HEK293 (cell line): ENCODE results near the gene C21orf58.

Source experiments
- HOXC10 ChIP-seq: sonication (generic); formaldehyde crosslinking; IDR thresholded peaks from 2 replicates; pipeline ENCODE4 v1.8.1; 2023; ENCODE audit warnings: mild to moderate bottlenecking, missing genetic modification reagents
- KLF1 ChIP-seq: fragments of 450-650 bp; formaldehyde crosslinking; IDR thresholded peaks from 2 replicates; pipeline ENCODE4 v1.5.1; 2016; ENCODE audit warnings: missing biosample characterization, missing genetic modification characterization
- KLF16 ChIP-seq: fragments of 450-650 bp; formaldehyde crosslinking; IDR thresholded peaks from 2 replicates; pipeline ENCODE4 v1.5.1; 2017; ENCODE audit warnings: missing biosample characterization, missing genetic modification characterization
- OSR2 ChIP-seq: fragments of 450-650 bp; formaldehyde crosslinking; IDR thresholded peaks from 2 replicates; pipeline ENCODE4 v1.5.1; 2016; ENCODE audit warnings: missing biosample characterization, missing genetic modification characterization
- SETDB1 ChIP-seq: IDR thresholded peaks from one replicate; pipeline ENCODE4 v1.6.1; 2017; ENCODE audit warnings: mild to moderate bottlenecking, low read length, moderate library complexity, mixed read lengths; ENCODE audit not compliant: insufficient read length
- ZBTB48 ChIP-seq: fragments of 450-650 bp; formaldehyde crosslinking; IDR thresholded peaks from 2 replicates; pipeline ENCODE4 v1.5.1; 2016; ENCODE audit warnings: missing biosample characterization, missing genetic modification characterization
- ZNF10 ChIP-seq: fragments of 450-650 bp; formaldehyde crosslinking; IDR thresholded peaks from 2 replicates; pipeline ENCODE4 v1.5.1; 2017; ENCODE audit warnings: missing biosample characterization, missing genetic modification characterization
- ZNF112 ChIP-seq: fragments of 450-650 bp; formaldehyde crosslinking; IDR thresholded peaks from 2 replicates; pipeline ENCODE4 v1.5.0; 2017; ENCODE audit warnings: missing biosample characterization, missing genetic modification characterization
- ZNF114 ChIP-seq: fragments of 450-650 bp; formaldehyde crosslinking; IDR thresholded peaks from 2 replicates; pipeline ENCODE4 v1.5.0; 2017; ENCODE audit warnings: missing biosample characterization, missing genetic modification characterization
- ZNF121 ChIP-seq: fragments of 450-650 bp; formaldehyde crosslinking; IDR thresholded peaks from 2 replicates; pipeline ENCODE4 v1.5.1; 2016; ENCODE audit warnings: missing biosample characterization, missing genetic modification characterization
- ZNF169 ChIP-seq: fragments of 450-650 bp; formaldehyde crosslinking; IDR thresholded peaks from 2 replicates; pipeline ENCODE4 v1.5.1; 2016; ENCODE audit warnings: missing biosample characterization, missing genetic modification characterization
- ZNF248 ChIP-seq: fragments of 450-650 bp; formaldehyde crosslinking; IDR thresholded peaks from 2 replicates; pipeline ENCODE4 v1.5.1; 2017; ENCODE audit warnings: missing biosample characterization, missing genetic modification characterization
- ZNF341 ChIP-seq: fragments of 450-650 bp; formaldehyde crosslinking; IDR thresholded peaks from 2 replicates; pipeline ENCODE4; 2016; ENCODE audit warnings: low read depth, missing biosample characterization, missing genetic modification characterization
- ZNF350 ChIP-seq: fragments of 450-650 bp; formaldehyde crosslinking; IDR thresholded peaks from 2 replicates; pipeline ENCODE4 v1.5.0; 2017; ENCODE audit warnings: missing biosample characterization, mild to moderate bottlenecking, missing genetic modification characterization
- ZNF521 ChIP-seq: fragments of 450-650 bp; formaldehyde crosslinking; IDR thresholded peaks from 2 replicates; pipeline ENCODE4 v1.5.1; 2017; ENCODE audit warnings: missing biosample characterization, mild to moderate bottlenecking, missing genetic modification characterization
- ZNF600 ChIP-seq: fragments of 450-650 bp; formaldehyde crosslinking; IDR thresholded peaks from 2 replicates; pipeline ENCODE4 v1.5.1; 2016; ENCODE audit warnings: missing biosample characterization, missing genetic modification characterization
- ZNF626 ChIP-seq: fragments of 450-650 bp; sonication (Bioruptor Pico); formaldehyde crosslinking; IDR thresholded peaks from 2 replicates; pipeline ENCODE4 v1.5.1; 2018; ENCODE audit warnings: missing biosample characterization, missing genetic modification characterization, inconsistent platforms
- ZNF629 ChIP-seq: fragments of 450-650 bp; formaldehyde crosslinking; IDR thresholded peaks from 2 replicates; pipeline ENCODE4 v1.5.1; 2017; ENCODE audit warnings: missing biosample characterization, missing genetic modification characterization
- ZNF660 ChIP-seq: fragments of 450-650 bp; IDR thresholded peaks from 2 replicates; pipeline ENCODE4 v1.5.1; 2018; ENCODE audit warnings: missing biosample characterization, mild to moderate bottlenecking, missing genetic modification characterization
- ZNF670 ChIP-seq: fragments of 450-650 bp; formaldehyde crosslinking; IDR thresholded peaks from 2 replicates; pipeline ENCODE4 v1.5.1; 2016; ENCODE audit warnings: missing biosample characterization, missing genetic modification characterization, low read depth
- ZNF776 ChIP-seq: fragments of 450-650 bp; formaldehyde crosslinking; IDR thresholded peaks from 2 replicates; pipeline ENCODE4 v1.5.0; 2017; ENCODE audit warnings: missing biosample characterization, missing genetic modification characterization, borderline replicate concordance
- ZNF843 ChIP-seq: fragments of 450-650 bp; formaldehyde crosslinking; IDR thresholded peaks from 2 replicates; pipeline ENCODE4 v1.5.1; 2016; ENCODE audit warnings: missing biosample characterization, missing genetic modification characterization
- TF ChIP-seq, protein P1 (sequence below): fragments of 450-650 bp; formaldehyde crosslinking; IDR thresholded peaks from 2 replicates; pipeline ENCODE4 v1.5.1; 2017; ENCODE audit warnings: missing biosample characterization, missing genetic modification characterization
- TF ChIP-seq, protein P2 (sequence below): fragments of 450-650 bp; formaldehyde crosslinking; IDR thresholded peaks from 2 replicates; pipeline ENCODE4 v1.5.1; 2016; ENCODE audit warnings: missing biosample characterization, missing genetic modification characterization
- TF ChIP-seq, protein P3 (sequence below): fragments of 450-650 bp; formaldehyde crosslinking; IDR thresholded peaks from 2 replicates; pipeline ENCODE4; 2016; ENCODE audit warnings: missing biosample characterization, missing genetic modification characterization
- TF ChIP-seq, protein P4 (sequence below): fragments of 450-650 bp; formaldehyde crosslinking; IDR thresholded peaks from 2 replicates; pipeline ENCODE4 v1.5.1; 2016; ENCODE audit warnings: missing biosample characterization, missing genetic modification characterization
- TF ChIP-seq, protein P5 (sequence below): fragments of 450-650 bp; formaldehyde crosslinking; IDR thresholded peaks from 2 replicates; pipeline ENCODE4 v1.5.1; 2016; ENCODE audit warnings: missing biosample characterization, missing genetic modification characterization, borderline replicate concordance
- TF ChIP-seq, protein P6 (sequence below): fragments of 450-650 bp; formaldehyde crosslinking; IDR thresholded peaks from 2 replicates; pipeline ENCODE4 v1.5.1; 2016; ENCODE audit warnings: missing biosample characterization, missing genetic modification characterization

C21orf58 gene

DNA sequence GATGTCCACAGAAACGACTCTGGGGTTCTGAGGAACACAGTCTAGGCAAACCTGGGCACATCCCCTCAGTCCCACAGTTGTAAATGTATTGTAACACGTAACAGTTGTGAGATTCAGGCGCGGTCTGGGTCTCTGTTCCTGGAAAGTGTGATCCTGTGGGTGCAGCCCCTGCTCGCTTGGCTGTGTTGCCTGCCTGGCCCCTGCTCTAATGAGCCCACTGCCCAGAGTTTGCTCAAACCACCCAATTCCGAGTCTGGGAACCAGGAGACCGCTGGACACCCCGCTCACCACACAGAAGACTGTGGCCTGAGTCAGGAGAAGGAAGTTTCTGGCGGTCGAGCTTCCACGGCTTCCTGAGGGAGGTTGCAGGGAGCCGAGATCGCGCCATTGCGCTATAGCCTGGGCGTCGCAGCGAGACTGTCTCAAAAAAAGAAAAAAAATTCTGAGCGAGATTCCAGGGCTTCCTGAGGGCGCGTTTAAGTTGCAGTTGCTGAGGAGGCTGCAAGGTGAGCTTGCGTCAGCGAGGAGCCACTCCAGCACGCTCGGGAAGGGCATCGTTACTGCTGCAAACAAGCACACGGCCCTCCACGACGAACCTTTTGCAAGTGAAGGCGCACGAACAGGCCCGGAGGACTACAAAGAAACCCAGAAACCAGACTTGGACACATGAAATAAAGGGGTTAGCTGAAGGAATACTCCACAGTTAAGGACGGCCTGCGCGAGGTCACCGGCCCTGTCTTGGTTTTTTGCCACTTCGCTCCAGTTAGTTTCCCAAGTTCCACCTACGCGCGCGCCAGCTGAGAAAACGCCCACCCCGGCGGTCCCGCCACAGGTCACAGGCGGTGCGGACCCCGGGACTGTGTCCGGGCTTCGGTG lies 1.1 kb downstream of the C21orf58 start (continued):
- TF ChIP-seq, protein P1, sequence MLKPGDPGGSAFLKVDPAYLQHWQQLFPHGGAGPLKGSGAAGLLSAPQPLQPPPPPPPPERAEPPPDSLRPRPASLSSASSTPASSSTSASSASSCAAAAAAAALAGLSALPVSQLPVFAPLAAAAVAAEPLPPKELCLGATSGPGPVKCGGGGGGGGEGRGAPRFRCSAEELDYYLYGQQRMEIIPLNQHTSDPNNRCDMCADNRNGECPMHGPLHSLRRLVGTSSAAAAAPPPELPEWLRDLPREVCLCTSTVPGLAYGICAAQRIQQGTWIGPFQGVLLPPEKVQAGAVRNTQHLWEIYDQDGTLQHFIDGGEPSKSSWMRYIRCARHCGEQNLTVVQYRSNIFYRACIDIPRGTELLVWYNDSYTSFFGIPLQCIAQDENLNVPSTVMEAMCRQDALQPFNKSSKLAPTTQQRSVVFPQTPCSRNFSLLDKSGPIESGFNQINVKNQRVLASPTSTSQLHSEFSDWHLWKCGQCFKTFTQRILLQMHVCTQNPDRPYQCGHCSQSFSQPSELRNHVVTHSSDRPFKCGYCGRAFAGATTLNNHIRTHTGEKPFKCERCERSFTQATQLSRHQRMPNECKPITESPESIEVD (tag by site-specific recombination): no peak
- 0 out of 2 replicates have a peak, but pooled peaks have one; percentile 37 for TF ChIP-seq KLF16
- no peak for TF ChIP-seq KLF1 (tag by site-specific recombination)
- TF ChIP-seq, protein P2, sequence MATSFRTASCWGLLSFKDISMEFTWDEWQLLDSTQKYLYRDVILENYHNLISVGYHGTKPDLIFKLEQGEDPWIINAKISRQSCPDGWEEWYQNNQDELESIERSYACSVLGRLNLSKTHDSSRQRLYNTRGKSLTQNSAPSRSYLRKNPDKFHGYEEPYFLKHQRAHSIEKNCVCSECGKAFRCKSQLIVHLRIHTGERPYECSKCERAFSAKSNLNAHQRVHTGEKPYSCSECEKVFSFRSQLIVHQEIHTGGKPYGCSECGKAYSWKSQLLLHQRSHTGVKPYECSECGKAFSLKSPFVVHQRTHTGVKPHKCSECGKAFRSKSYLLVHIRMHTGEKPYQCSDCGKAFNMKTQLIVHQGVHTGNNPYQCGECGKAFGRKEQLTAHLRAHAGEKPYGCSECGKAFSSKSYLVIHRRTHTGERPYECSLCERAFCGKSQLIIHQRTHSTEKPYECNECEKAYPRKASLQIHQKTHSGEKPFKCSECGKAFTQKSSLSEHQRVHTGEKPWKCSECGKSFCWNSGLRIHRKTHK (tag by site-specific recombination): no peak
- no peak for TF ChIP-seq ZNF114 (tag by site-specific recombination)
- TF ChIP-seq ZNF660: no peak
- TF ChIP-seq ZNF629: no peak
- TF ChIP-seq ZNF341 (tag by site-specific recombination): no peak
- TF ChIP-seq ZNF10 (tag by site-specific recombination): no peak
- TF ChIP-seq, protein P3, sequence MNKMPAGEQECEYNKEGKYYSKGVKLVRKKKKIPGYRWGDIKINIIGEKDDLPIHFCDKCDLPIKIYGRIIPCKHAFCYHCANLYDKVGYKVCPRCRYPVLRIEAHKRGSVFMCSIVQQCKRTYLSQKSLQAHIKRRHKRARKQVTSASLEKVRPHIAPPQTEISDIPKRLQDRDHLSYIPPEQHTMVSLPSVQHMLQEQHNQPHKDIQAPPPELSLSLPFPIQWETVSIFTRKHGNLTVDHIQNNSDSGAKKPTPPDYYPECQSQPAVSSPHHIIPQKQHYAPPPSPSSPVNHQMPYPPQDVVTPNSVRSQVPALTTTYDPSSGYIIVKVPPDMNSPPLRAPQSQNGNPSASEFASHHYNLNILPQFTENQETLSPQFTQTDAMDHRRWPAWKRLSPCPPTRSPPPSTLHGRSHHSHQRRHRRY (tag by site-specific recombination): peak; percentile 22; the same call in 1 of the 2 replicates
- TF ChIP-seq ZNF248 (tag by site-specific recombination): no peak
- no peak for TF ChIP-seq OSR2 (tag by site-specific recombination)
- TF ChIP-seq ZNF112 (tag by site-specific recombination): no peak
- no peak for TF ChIP-seq ZNF626
- no peak for TF ChIP-seq HOXC10
- TF ChIP-seq, protein P4, sequence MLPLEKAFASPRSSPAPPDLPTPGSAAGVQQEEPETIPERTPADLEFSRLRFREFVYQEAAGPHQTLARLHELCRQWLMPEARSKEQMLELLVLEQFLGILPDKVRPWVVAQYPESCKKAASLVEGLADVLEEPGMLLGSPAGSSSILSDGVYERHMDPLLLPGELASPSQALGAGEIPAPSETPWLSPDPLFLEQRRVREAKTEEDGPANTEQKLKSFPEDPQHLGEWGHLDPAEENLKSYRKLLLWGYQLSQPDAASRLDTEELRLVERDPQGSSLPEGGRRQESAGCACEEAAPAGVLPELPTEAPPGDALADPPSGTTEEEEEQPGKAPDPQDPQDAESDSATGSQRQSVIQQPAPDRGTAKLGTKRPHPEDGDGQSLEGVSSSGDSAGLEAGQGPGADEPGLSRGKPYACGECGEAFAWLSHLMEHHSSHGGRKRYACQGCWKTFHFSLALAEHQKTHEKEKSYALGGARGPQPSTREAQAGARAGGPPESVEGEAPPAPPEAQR (tag by site-specific recombination): no peak
- TF ChIP-seq ZNF169: no peak
- no peak for TF ChIP-seq ZNF843 (tag by site-specific recombination)
- TF ChIP-seq ZNF121: no peak
- TF ChIP-seq ZNF521 (tag by site-specific recombination): no peak
- TF ChIP-seq ZNF670: no peak
- TF ChIP-seq ZNF600 (tag by site-specific recombination): peak; percentile 92
- TF ChIP-seq ZBTB48 (tag by site-specific recombination): no peak
- TF ChIP-seq, protein P5, sequence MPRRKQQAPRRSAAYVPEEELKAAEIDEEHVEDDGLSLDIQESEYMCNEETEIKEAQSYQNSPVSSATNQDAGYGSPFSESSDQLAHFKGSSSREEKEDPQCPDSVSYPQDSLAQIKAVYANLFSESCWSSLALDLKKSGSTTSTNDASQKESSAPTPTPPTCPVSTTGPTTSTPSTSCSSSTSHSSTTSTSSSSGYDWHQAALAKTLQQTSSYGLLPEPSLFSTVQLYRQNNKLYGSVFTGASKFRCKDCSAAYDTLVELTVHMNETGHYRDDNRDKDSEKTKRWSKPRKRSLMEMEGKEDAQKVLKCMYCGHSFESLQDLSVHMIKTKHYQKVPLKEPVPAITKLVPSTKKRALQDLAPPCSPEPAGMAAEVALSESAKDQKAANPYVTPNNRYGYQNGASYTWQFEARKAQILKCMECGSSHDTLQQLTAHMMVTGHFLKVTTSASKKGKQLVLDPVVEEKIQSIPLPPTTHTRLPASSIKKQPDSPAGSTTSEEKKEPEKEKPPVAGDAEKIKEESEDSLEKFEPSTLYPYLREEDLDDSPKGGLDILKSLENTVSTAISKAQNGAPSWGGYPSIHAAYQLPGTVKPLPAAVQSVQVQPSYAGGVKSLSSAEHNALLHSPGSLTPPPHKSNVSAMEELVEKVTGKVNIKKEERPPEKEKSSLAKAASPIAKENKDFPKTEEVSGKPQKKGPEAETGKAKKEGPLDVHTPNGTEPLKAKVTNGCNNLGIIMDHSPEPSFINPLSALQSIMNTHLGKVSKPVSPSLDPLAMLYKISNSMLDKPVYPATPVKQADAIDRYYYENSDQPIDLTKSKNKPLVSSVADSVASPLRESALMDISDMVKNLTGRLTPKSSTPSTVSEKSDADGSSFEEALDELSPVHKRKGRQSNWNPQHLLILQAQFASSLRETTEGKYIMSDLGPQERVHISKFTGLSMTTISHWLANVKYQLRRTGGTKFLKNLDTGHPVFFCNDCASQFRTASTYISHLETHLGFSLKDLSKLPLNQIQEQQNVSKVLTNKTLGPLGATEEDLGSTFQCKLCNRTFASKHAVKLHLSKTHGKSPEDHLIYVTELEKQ: no peak
- TF ChIP-seq ZNF350 (tag by site-specific recombination): no peak
- TF ChIP-seq SETDB1: no peak
- no peak for TF ChIP-seq ZNF776 (tag by site-specific recombination)
- TF ChIP-seq, protein P6, sequence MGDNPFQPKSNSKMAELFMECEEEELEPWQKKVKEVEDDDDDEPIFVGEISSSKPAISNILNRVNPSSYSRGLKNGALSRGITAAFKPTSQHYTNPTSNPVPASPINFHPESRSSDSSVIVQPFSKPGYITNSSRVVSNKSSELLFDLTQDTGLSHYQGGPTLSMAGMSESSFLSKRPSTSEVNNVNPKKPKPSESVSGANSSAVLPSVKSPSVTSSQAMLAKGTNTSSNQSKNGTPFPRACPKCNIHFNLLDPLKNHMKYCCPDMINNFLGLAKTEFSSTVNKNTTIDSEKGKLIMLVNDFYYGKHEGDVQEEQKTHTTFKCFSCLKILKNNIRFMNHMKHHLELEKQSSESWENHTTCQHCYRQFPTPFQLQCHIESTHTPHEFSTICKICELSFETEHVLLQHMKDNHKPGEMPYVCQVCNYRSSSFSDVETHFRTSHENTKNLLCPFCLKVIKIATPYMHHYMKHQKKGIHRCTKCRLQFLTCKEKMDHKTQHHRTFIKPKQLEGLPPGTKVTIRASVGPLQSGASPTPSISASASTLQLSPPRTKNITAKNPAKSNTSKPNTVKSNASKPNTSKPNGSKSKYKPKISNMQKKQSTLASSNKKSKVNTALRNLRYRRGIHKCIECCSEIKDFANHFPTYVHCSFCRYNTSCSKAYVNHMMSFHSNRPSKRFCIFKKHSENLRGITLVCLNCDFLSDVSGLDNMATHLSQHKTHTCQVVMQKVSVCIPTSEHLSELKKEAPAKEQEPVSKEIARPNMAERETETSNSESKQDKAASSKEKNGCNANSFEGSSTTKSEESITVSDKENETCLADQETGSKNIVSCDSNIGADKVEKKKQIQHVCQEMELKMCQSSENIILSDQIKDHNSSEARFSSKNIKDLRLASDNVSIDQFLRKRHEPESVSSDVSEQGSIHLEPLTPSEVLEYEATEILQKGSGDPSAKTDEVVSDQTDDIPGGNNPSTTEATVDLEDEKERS (tag by site-specific recombination): no peak
